GM15510 (cell line): ENCODE data around the gene ZNF117.

ENCODE experiments used
- POLR2A ChIP-seq: IDR thresholded peaks from 3 replicates; pipeline ENCODE4 v1.6.1; 2011; ENCODE audit warnings: borderline replicate concordance; ENCODE audit not compliant: insufficient read length; ENCODE audit errors: extremely low read depth

ZNF117 gene

DNA sequence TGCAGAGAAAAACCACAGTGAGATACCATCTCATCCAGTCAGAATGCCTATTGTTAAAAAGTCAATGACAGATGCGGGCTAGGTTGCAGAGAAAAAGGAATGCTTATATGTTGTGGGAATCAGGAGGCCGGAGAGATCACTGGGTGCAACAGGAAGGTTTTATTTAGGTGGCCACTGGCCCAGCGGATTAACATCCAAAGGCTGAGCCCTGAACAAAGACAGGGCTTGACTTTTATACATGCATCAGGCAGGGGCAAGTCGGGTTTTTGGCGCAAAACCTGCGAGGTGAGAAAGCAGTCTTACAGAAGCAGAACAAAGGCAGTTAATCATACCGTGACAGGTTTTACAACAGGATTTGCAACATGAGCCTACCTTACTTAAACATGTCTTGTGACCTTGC lies 620 bp downstream of the ZNF117 start:
- TF ChIP-seq POLR2A, result no peak

GRCh38 chr7:64978497-64979203 lies 12.2 kb downstream of the ZNF117 start:
- TF ChIP-seq POLR2A, result no peak

DNA sequence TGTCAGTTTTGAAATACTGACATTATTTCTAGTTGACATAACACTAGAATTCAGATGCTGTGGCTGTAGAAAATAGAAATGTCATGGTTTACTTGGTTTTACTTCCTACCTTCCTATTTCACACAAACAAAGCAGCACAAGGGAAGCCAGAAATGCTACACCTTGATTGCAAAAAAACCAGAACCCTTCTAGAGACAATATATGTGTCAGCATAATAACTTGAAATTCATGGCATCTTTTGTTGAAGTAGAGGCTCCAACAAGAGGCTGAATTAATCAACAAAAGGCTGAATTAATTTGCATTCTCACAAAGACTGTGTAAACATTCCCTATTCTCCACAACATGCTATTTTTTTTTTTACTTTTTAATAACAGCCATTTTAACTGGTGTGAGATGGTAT lies 25.2 kb downstream of the ZNF117 start:
- TF ChIP-seq POLR2A, result no peak

- no peak for TF ChIP-seq POLR2A
Measured at GRCh38 chr7:64959072-64959747, 31.6 kb downstream of the ZNF117 start.

DNA sequence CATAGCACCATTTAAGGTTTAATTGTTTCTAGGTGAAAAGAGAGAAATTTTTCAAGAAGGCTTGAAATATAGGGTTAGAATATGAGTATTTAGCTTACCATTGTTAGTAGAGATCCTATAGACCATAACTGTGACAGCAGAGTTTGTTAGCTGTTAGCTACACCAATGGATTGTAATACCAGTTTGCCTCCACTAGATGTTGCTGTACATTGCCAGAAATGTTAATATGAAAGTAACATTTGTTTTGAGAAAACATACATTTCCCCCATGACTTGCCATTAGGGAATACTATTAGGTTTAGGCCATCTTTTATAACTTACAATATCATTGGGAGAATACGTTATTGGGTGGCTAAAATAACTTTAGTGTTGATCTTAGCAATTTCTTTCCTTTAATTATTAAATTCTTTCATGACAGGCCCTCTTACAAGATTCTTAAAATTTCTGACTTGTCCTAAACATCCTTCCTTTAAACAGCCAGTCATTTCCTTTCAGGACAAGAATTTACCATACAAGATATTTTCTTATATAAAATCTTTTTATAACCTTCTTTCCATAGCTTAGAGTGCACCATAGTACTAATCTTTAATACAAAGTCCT lies 39.5 kb downstream of the ZNF117 start:
- no peak for TF ChIP-seq POLR2A

DNA sequence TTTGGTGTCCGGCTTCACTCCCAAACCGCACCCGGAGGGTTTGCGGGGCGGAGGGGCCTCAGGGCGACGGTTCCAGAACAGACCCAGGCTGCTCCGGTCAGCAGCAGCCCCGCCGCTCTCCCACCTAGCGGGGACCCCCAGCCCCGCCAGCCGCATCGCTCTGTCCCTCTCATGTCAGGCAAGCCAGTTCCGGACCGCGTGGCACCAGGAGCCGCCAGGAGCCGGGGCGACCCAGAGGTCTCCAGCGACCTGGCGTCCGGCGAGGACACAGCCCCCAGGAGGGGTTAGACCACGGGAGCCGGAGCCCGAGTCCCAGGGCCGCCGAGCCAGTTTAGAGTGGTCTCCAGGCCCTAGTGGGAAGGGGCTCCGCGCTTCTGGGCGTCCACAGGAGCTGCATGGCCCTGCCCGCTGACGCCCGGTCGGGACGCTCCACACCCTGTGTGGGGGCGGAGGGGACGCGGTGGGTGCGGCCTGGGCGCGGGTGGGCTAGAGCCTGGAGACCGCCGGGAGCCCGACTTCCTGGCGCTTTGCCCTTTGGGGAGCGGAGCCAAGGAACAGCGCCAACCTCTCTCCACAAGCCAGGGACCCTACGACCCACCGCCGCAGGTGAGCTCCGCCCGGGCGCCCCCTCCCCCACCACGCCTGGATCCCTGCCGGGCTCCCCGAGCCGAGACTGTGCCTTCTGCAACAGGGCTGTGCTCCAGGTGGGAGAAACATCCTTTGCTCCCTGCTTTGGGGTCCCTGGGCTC lies 43.4 kb downstream of the ZNF117 start:
- no peak for TF ChIP-seq POLR2A

DNA sequence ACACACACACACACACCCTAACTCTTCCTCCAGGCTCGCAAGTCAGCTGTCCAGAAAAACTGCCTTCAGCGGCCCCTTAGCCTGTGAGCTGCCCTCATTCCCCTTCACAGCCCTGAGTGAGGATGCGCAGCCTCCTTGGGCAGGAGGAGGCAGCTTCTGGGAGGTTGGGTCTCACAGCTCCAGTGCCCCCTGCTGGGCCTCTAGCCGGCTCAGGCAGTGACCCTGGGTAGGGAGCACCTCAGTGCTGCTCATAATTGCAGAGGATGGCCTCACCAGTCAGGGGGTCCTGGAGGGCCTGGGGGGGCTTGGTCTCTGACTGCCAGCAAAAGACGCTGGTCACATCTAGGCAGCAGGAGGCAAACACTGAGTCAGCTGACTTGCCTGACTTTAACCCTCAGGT lies 44.1 kb downstream of the ZNF117 start:
- no peak for TF ChIP-seq POLR2A

DNA sequence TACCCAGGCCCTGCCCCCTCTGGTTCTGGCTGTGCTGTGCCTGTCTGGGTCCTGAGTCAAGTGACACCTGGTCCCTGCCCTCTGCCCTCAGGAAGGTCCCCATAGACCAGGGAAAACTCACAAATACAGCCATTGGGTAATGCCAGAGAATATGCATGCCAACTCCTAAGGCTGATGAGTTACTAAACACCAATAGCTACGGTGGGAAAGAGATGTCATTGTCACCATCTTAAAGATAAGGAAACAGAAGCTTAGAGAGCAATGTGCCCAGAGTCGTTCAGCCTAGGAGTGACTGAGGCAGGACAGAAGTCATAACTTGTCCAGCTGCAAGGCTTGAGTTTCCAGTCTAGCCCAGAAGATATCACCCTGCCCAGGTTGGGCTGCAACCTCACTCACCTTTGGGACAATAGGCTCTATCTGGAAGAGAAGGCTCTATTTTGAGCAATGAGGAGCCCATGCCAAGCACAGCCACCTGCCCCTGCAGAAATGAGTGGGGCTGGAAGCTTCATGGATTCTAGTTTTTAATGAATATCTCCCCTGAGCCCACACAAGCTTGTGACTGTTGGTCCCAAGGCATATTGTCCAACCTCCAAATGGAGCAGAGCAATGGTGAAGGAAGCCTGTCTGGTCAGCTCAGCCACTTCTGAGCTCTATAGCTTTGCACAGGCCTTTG lies 45.2 kb downstream of the ZNF117 start:
- no peak for TF ChIP-seq POLR2A

- no peak for TF ChIP-seq POLR2A
Measured at GRCh38 chr7:64938540-64938939, 52.3 kb downstream of the ZNF117 start.

DNA sequence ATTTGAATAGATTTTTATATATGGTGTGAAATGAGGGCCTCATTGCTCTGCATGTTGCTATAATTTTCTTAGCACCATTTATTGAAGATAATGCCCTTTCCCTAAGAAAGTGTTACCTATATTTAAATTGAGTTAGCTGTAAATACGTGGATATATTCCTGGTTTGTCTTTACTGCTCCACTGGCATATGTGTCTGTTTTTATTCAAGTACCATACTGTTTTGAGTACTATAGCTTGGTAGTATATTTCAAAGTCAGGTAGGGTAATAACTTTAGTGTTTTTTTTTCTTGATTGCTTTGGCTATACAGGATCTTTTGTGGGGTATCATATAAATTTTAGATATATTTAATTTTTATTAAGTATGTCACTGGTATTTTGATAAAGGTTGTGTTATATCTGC lies 56.4 kb downstream of the ZNF117 start:
- no peak for TF ChIP-seq POLR2A
